HepG2 (cell line): Measurements from ENCODE around the gene GMPPA. TPM values are rescaled to one million over a fixed set of nuclear protein-coding genes. Genes with fewer than 3 reads are reported as not detected.
A peak's percentile ranks its signal among the peaks of the same experiment; 100 is the strongest.

ENCODE experiments used
- CREB1 ChIP-seq, 2 experiments: fragments of 450-650 bp in 1 of 2; IDR thresholded peaks; 2 replicates each; pipeline ENCODE4 v1.6.1; 2016 to 2017; ENCODE audit warnings: control low read depth in 1 of 2, mild to moderate bottlenecking in 1 of 2, missing compliant biosample characterization in 1 of 2, missing genetic modification characterization in 1 of 2
- DZIP1 ChIP-seq: sonication (generic); formaldehyde crosslinking; IDR thresholded peaks from 2 replicates; pipeline ENCODE4 v1.5.0; 2020; ENCODE audit warnings: mild to moderate bottlenecking, missing genetic modification reagents
- HDAC1 ChIP-seq: sonication (generic); formaldehyde crosslinking; IDR thresholded peaks from 2 replicates; pipeline ENCODE4 v1.5.1; 2020; ENCODE audit warnings: mild to moderate bottlenecking, missing genetic modification reagents
- IKZF5 ChIP-seq: IDR thresholded peaks from 2 replicates; pipeline ENCODE4 v1.6.1; 2018; ENCODE audit warnings: missing genetic modification reagents, mild to moderate bottlenecking, missing compliant biosample characterization
- JARID2 ChIP-seq: sonication (generic); formaldehyde crosslinking; IDR thresholded peaks from 2 replicates; pipeline ENCODE4 v1.8.1; 2023; ENCODE audit warnings: missing genetic modification reagents, inconsistent platforms; ENCODE audit not compliant: insufficient replicate concordance
- KDM6A ChIP-seq: IDR thresholded peaks from 2 replicates; pipeline ENCODE4 v1.6.1; 2016; ENCODE audit warnings: low read depth
- MATR3 ChIP-seq: sonication (generic); formaldehyde crosslinking; IDR thresholded peaks from 2 replicates; pipeline ENCODE4 v1.4.0; 2020; ENCODE audit warnings: missing genetic modification reagents
- NFATC3 ChIP-seq: sonication (generic); formaldehyde crosslinking; IDR thresholded peaks from 2 replicates; pipeline ENCODE4 v1.5.1; 2020; ENCODE audit warnings: mild to moderate bottlenecking, missing genetic modification reagents
- NR2F6 ChIP-seq, 2 experiments: IDR thresholded peaks; 2 replicates each; pipeline ENCODE4 v1.6.1; 2016; ENCODE audit warnings: antibody characterized with exemption in 1 of 2, mild to moderate bottlenecking in 1 of 2
- SRSF9 ChIP-seq: fragments of 200-400 bp; formaldehyde crosslinking; IDR thresholded peaks from 2 replicates; pipeline ENCODE4 v1.6.1; 2018; ENCODE audit warnings: borderline replicate concordance, mild to moderate bottlenecking, low read depth, low read length; ENCODE audit not compliant: insufficient read depth, poor library complexity, severe bottlenecking
- ZFY ChIP-seq: sonication (generic); formaldehyde crosslinking; IDR thresholded peaks from 2 replicates; pipeline ENCODE4 v1.4.0; 2020; ENCODE audit warnings: missing genetic modification reagents
- ZNF10 ChIP-seq: sonication (generic); formaldehyde crosslinking; IDR thresholded peaks from 2 replicates; pipeline ENCODE4 v1.4.0; 2020; ENCODE audit warnings: mild to moderate bottlenecking, low read depth, missing genetic modification reagents, borderline replicate concordance
- ZNF101 ChIP-seq: sonication (generic); formaldehyde crosslinking; IDR thresholded peaks from 2 replicates; pipeline ENCODE4 v1.4.0; 2020; ENCODE audit warnings: mild to moderate bottlenecking, low read depth, missing genetic modification reagents, borderline replicate concordance
- ZNF343 ChIP-seq: sonication (generic); formaldehyde crosslinking; IDR thresholded peaks from 2 replicates; pipeline ENCODE4 v1.4.0; 2020; ENCODE audit warnings: mild to moderate bottlenecking, missing genetic modification reagents
- ZNF773 ChIP-seq: sonication (generic); formaldehyde crosslinking; IDR thresholded peaks from 2 replicates; pipeline ENCODE4 v1.4.0; 2020; ENCODE audit warnings: missing genetic modification reagents, borderline replicate concordance
- ZNF883 ChIP-seq: sonication (generic); formaldehyde crosslinking; IDR thresholded peaks from 2 replicates; pipeline ENCODE4 v1.5.1; 2020; ENCODE audit warnings: mild to moderate bottlenecking, missing genetic modification reagents; ENCODE audit errors: not compliant biosample characterization
- polyA plus RNA-seq, 8 experiments: library from polyadenylated mRNA; depleted of rRNA in 3 of 8; stranded (reverse) in 7 of 8; unstranded in 1 of 8; fragments of >200 nt; fragmentation: Illumina TruSeq in 4 of 8; extraction: Trizol in 4 of 8; gene quantifications; 2 replicates each; pipeline versions ENCODE4 v1.2.1 to v1.2.3, GENCODE V29; 2011 to 2016; ENCODE audit warnings: low read depth in 4 of 8, missing spikeins in 1 of 8, mixed read lengths in 1 of 8; ENCODE audit not compliant: insufficient read depth in 1 of 8
- total RNA-seq, 5 experiments: library from RNA; depleted of rRNA; stranded (reverse); fragments of >200 nt; fragmentation: Illumina TruSeq; extraction: Trizol; gene quantifications; 2 replicates each; pipeline ENCODE4 v1.2.3, GENCODE V29; 2016; ENCODE audit warnings: low read depth in 1 of 5
- TF ChIP-seq, protein P1 (sequence below): sonication (generic); formaldehyde crosslinking; IDR thresholded peaks from 2 replicates; pipeline ENCODE4 v1.4.0; 2020; ENCODE audit warnings: missing genetic modification reagents, low read depth, mild to moderate bottlenecking, borderline replicate concordance
- TF ChIP-seq, protein P2 (sequence below): sonication (generic); formaldehyde crosslinking; IDR thresholded peaks from 2 replicates; pipeline ENCODE4 v1.4.0; 2020; ENCODE audit warnings: missing genetic modification reagents

Gene GMPPA
- total and polyA plus RNA-seq, 2 of the 13 experiments (the other 11 are each of a cell fraction or from before 2014, with no cell fraction given) = 81.1 to 106 TPM

GRCh38 chr2:219543596-219544358 is 45.1 kb downstream of the GMPPA start, which contains the start of the genes CHPF and TMEM198 (continued):
- no peak for TF ChIP-seq ZNF10 (CRISPR knock-in tag)
- TF ChIP-seq ZNF773 = peak; percentile 94
- TF ChIP-seq, protein P1, sequence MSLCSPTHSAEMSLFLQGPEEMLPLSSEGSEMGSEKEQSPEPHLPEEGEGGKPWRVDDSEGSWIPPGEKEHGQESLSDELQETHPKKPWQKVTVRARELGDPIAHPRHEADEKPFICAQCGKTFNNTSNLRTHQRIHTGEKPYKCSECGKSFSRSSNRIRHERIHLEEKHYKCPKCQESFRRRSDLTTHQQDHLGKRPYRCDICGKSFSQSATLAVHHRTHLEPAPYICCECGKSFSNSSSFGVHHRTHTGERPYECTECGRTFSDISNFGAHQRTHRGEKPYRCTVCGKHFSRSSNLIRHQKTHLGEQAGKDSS (CRISPR knock-in tag) = peak; percentile 51; the same call in 1 of the 2 replicates
- peak; percentile 94; the same call in 1 of the 2 replicates for TF ChIP-seq NFATC3 (CRISPR knock-in tag)
- TF ChIP-seq ZNF883 (CRISPR knock-in tag) = peak; percentile 96
- TF ChIP-seq ZFY (CRISPR knock-in tag) = peak; percentile 78
- TF ChIP-seq MATR3 = no peak
- TF ChIP-seq NR2F6 (IDR thresholded peaks at IDR 0.05) = peak; percentile 65
- TF ChIP-seq NR2F6 (CRISPR knock-in tag; IDR thresholded peaks at IDR 0.05) = peak; percentile 81
- TF ChIP-seq, protein P2, sequence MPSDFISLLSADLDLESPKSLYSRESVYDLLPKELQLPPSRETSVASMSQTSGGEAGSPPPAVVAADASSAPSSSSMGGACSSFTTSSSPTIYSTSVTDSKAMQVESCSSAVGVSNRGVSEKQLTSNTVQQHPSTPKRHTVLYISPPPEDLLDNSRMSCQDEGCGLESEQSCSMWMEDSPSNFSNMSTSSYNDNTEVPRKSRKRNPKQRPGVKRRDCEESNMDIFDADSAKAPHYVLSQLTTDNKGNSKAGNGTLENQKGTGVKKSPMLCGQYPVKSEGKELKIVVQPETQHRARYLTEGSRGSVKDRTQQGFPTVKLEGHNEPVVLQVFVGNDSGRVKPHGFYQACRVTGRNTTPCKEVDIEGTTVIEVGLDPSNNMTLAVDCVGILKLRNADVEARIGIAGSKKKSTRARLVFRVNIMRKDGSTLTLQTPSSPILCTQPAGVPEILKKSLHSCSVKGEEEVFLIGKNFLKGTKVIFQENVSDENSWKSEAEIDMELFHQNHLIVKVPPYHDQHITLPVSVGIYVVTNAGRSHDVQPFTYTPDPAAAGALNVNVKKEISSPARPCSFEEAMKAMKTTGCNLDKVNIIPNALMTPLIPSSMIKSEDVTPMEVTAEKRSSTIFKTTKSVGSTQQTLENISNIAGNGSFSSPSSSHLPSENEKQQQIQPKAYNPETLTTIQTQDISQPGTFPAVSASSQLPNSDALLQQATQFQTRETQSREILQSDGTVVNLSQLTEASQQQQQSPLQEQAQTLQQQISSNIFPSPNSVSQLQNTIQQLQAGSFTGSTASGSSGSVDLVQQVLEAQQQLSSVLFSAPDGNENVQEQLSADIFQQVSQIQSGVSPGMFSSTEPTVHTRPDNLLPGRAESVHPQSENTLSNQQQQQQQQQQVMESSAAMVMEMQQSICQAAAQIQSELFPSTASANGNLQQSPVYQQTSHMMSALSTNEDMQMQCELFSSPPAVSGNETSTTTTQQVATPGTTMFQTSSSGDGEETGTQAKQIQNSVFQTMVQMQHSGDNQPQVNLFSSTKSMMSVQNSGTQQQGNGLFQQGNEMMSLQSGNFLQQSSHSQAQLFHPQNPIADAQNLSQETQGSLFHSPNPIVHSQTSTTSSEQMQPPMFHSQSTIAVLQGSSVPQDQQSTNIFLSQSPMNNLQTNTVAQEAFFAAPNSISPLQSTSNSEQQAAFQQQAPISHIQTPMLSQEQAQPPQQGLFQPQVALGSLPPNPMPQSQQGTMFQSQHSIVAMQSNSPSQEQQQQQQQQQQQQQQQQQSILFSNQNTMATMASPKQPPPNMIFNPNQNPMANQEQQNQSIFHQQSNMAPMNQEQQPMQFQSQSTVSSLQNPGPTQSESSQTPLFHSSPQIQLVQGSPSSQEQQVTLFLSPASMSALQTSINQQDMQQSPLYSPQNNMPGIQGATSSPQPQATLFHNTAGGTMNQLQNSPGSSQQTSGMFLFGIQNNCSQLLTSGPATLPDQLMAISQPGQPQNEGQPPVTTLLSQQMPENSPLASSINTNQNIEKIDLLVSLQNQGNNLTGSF = peak; percentile 89; the same call in 1 of the 2 replicates
- TF ChIP-seq CREB1 (IDR thresholded peaks at IDR 0.05) = peak; percentile 100
- TF ChIP-seq CREB1 (CRISPR knock-in tag; IDR thresholded peaks at IDR 0.05) = peak; percentile 97
- no peak for TF ChIP-seq SRSF9
- no peak; the same call in 1 of the 2 replicates for TF ChIP-seq DZIP1
- peak; percentile 87 for TF ChIP-seq IKZF5
- TF ChIP-seq ZNF101 (CRISPR knock-in tag) = peak; percentile 83; the same call in 1 of the 2 replicates
- TF ChIP-seq JARID2 = no peak
- 0 out of 2 replicates have a peak, but pooled peaks have one; percentile 66 for TF ChIP-seq ZNF343
- TF ChIP-seq HDAC1 (CRISPR knock-in tag) = peak; percentile 95
- no peak for TF ChIP-seq KDM6A (CRISPR knock-in tag)
